ENCODE measurements around the gene UBASH3A.

Gene UBASH3A

DNA sequence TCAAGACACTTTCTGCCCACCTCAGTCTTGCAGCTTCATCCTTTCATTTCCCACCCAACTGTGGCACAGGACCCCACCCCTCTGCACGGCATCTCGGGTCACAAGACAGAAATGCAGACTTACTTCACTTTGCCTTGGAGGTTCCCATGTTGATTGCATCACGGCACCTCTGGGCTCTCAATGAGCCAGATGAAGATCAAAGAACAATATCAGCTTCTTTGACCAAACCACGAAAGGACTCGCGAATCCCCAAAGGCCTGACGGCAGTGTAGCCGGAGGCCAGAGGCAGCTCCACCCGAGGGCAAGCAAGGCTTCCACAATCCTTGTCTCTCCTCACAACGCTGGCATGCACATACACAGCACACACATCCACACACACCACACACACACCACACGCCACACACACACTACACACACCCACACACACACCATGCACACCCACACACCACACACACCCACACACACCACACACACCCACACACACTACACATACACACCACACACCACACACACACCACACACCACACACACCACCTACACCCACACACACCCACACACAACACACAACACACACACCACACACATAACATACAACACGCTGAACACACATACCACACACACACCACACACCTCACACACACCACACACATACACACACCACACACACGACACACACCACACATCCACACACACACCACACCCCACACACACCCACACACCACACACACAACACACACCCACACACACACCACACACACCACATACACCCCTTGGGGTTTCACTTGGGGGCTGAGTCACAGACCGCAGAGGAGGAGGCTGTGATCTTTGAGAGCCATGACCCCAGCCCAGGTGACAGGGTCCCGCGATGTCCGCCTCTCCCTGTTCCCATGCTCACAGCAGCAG, 35.8 kb downstream of the UBASH3A start (continued):
- TF ChIP-seq ZNF266 (tag by site-specific recombination; IDR thresholded peaks at IDR 0.05; ENCODE audit: low read depth) (peak; percentile 68), ZNF510 (tag by site-specific recombination; IDR thresholded peaks at IDR 0.05; ENCODE audit: insufficient replicate concordance) (no peak)

DNA sequence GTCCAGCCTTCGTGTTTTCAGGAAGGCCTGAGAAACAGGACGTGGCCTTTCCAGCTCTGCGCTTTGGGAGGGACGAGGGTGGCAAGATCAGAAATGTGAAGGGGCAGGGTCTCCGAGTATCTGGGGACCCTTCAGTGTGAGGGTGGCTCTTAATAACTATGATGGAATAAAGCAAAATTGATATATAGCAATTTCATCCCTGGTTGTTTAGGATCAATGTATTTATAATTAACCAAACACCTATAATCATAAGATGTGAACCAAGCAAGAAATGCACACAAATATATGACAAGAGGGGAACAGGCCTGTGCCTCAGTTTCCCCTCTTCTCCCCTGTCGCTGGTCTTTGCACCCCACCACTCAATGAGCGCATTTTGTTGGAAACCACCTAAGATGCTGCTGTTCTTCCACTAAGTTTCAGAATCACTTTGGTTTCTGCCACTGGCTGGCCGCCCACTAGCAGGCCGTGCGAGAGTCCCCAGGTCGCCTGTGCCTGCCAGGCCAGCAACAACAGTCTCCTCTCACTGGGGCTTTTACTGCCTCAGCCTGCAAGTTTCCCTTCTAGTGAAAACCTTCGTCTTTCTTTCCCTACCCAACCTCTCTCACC, 36.6 kb downstream of the UBASH3A start:
- Histone ChIP-seq H3K36me3 (ENCODE audit: control insufficient read depth in 2 of 2, insufficient read depth in 1 of 2, low read length in 2 of 2) (no peaks in the 10 kb centered on the region), H3K4me1 (ENCODE audit: control insufficient read depth, insufficient read depth, low read length) (no peaks in the 10 kb centered on the region), H3K9me3 (ENCODE audit: control insufficient read depth, insufficient read depth, low read depth, low read length) (no peaks in the 10 kb centered on the region), H3K4me3 (ENCODE audit: low read depth, low read length) (no peak overlapping the region), H3K27ac (ENCODE audit: extremely low read depth, low read depth, low read length) (no peak overlapping the region)
- CTCF ChIA-PET, result no interaction called here
- POLR2A ChIA-PET, result no interaction called here
- no peak for TF ChIP-seq ZNF768 (tag by site-specific recombination; IDR thresholded peaks at IDR 0.05)
- TF ChIP-seq YY1 (tag by site-specific recombination; IDR thresholded peaks at IDR 0.05), result no peak
- TF ChIP-seq, protein P1, sequence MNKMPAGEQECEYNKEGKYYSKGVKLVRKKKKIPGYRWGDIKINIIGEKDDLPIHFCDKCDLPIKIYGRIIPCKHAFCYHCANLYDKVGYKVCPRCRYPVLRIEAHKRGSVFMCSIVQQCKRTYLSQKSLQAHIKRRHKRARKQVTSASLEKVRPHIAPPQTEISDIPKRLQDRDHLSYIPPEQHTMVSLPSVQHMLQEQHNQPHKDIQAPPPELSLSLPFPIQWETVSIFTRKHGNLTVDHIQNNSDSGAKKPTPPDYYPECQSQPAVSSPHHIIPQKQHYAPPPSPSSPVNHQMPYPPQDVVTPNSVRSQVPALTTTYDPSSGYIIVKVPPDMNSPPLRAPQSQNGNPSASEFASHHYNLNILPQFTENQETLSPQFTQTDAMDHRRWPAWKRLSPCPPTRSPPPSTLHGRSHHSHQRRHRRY (tag by site-specific recombination; IDR thresholded peaks at IDR 0.05), result no peak
- TF ChIP-seq ZNF596 (tag by site-specific recombination; IDR thresholded peaks at IDR 0.05), result no peak
- TF ChIP-seq, protein P2, sequence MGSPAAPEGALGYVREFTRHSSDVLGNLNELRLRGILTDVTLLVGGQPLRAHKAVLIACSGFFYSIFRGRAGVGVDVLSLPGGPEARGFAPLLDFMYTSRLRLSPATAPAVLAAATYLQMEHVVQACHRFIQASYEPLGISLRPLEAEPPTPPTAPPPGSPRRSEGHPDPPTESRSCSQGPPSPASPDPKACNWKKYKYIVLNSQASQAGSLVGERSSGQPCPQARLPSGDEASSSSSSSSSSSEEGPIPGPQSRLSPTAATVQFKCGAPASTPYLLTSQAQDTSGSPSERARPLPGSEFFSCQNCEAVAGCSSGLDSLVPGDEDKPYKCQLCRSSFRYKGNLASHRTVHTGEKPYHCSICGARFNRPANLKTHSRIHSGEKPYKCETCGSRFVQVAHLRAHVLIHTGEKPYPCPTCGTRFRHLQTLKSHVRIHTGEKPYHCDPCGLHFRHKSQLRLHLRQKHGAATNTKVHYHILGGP (tag by site-specific recombination; IDR thresholded peaks at IDR 0.05), result no peak
- no peak for TF ChIP-seq ZNF76 (tag by site-specific recombination; IDR thresholded peaks at IDR 0.05; ENCODE audit: borderline replicate concordance, low read depth)
- TF ChIP-seq ZIC2 (tag by site-specific recombination; IDR thresholded peaks at IDR 0.05), result no peak

DNA sequence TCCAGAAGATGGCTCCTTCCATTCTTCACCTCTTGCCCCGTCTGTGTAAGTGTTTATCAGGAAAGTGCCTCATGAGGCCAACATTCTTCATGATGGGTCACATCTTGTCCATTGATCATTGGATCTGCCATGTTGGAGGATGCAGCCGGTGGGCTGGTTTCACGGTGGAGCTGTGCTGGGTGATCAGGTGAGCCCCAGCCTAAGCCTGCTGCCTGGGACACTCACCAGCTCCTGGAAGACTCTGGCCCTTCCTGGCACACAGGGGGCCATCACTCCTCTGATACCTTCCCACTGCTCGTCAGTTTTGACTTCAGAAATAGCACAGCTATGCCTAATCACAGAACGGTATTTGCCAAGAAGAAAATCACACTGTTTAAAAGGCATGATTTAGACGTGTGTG, 38.3 kb downstream of the UBASH3A start:
- POLR2A ChIA-PET, result no interaction called here
- CTCF ChIA-PET, result interaction anchor here (1.4 kb wide), 1 partner anchor 8 kb away, joined by 4 read pairs; no protein-coding TSS in a partner anchor

More for the DNA sequence above, 38.3 kb downstream of the UBASH3A start:
- TF ChIP-seq, protein P3, sequence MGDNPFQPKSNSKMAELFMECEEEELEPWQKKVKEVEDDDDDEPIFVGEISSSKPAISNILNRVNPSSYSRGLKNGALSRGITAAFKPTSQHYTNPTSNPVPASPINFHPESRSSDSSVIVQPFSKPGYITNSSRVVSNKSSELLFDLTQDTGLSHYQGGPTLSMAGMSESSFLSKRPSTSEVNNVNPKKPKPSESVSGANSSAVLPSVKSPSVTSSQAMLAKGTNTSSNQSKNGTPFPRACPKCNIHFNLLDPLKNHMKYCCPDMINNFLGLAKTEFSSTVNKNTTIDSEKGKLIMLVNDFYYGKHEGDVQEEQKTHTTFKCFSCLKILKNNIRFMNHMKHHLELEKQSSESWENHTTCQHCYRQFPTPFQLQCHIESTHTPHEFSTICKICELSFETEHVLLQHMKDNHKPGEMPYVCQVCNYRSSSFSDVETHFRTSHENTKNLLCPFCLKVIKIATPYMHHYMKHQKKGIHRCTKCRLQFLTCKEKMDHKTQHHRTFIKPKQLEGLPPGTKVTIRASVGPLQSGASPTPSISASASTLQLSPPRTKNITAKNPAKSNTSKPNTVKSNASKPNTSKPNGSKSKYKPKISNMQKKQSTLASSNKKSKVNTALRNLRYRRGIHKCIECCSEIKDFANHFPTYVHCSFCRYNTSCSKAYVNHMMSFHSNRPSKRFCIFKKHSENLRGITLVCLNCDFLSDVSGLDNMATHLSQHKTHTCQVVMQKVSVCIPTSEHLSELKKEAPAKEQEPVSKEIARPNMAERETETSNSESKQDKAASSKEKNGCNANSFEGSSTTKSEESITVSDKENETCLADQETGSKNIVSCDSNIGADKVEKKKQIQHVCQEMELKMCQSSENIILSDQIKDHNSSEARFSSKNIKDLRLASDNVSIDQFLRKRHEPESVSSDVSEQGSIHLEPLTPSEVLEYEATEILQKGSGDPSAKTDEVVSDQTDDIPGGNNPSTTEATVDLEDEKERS (tag by site-specific recombination; IDR thresholded peaks at IDR 0.05), result no peak
- no peak for TF ChIP-seq ZNF174 (tag by site-specific recombination; IDR thresholded peaks at IDR 0.05)
- TF ChIP-seq ZNF302 (tag by site-specific recombination; IDR thresholded peaks at IDR 0.05; ENCODE audit: low read depth), result no peak
- no peak for TF ChIP-seq ZNF529 (tag by site-specific recombination; IDR thresholded peaks at IDR 0.05; ENCODE audit: insufficient replicate concordance)
- TF ChIP-seq ZNF311 (tag by site-specific recombination; IDR thresholded peaks at IDR 0.05; ENCODE audit: borderline replicate concordance), result no peak
- TF ChIP-seq, protein P4, sequence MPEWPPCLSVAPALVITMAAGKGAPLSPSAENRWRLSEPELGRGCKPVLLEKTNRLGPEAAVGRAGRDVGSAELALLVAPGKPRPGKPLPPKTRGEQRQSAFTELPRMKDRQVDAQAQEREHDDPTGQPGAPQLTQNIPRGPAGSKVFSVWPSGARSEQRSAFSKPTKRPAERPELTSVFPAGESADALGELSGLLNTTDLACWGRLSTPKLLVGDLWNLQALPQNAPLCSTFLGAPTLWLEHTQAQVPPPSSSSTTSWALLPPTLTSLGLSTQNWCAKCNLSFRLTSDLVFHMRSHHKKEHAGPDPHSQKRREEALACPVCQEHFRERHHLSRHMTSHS (tag by site-specific recombination; IDR thresholded peaks at IDR 0.05), result no peak
- no peak for TF ChIP-seq ZNF292 (tag by site-specific recombination; IDR thresholded peaks at IDR 0.05; ENCODE audit: borderline replicate concordance, low read depth)
- no peak for TF ChIP-seq PRDM1 (tag by site-specific recombination; IDR thresholded peaks at IDR 0.05)
- TF ChIP-seq, protein P5, sequence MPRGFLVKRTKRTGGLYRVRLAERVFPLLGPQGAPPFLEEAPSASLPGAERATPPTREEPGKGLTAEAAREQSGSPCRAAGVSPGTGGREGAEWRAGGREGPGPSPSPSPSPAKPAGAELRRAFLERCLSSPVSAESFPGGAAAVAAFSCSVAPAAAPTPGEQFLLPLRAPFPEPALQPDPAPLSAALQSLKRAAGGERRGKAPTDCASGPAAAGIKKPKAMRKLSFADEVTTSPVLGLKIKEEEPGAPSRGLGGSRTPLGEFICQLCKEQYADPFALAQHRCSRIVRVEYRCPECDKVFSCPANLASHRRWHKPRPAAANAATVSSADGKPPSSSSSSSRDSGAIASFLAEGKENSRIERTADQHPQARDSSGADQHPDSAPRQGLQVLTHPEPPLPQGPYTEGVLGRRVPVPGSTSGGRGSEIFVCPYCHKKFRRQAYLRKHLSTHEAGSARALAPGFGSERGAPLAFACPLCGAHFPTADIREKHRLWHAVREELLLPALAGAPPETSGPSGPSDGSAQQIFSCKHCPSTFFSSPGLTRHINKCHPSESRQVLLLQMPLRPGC (tag by site-specific recombination; IDR thresholded peaks at IDR 0.05), result no peak
- TF ChIP-seq ZNF48 (tag by site-specific recombination; IDR thresholded peaks at IDR 0.05), result no peak
- Histone ChIP-seq H3K4me3 (ENCODE audit: low read depth, low read length) (no peak overlapping the region), H3K27ac (ENCODE audit: extremely low read depth, low read depth, low read length) (no peak overlapping the region), H3K36me3 (ENCODE audit: control insufficient read depth in 2 of 2, insufficient read depth in 1 of 2, low read length in 2 of 2) (no peaks in the 10 kb centered on the region), H3K9me3 (ENCODE audit: control insufficient read depth, insufficient read depth, low read depth, low read length) (no peaks in the 10 kb centered on the region), H3K4me1 (ENCODE audit: control insufficient read depth, insufficient read depth, low read length) (no peaks in the 10 kb centered on the region)
